KMS-11 (cell line): ENCODE data around the gene SLC6A5.
"Not testable (repeated sequence)": the region's sequence is repeated elsewhere in the genome, so short reads cannot be mapped to it uniquely, and the experiment has no call there.

Experiments used
- H2AFZ ChIP-seq: fragments of 200-600 bp; sonication (generic); 2 replicates; pipeline ENCODE4 v1.6.1; 2016; ENCODE audit warnings: antibody characterized with exemption, mixed run types, low read depth
- H3K27ac ChIP-seq: fragments of 200-600 bp; sonication (generic); 2 replicates; pipeline ENCODE4 v1.6.1; 2016; ENCODE audit warnings: mild to moderate bottlenecking, mixed run types
- H3K27me3 ChIP-seq: fragments of 200-600 bp; sonication (generic); 2 replicates; pipeline ENCODE4 v1.6.1; 2017; ENCODE audit warnings: mild to moderate bottlenecking, low read depth, mixed run types, moderate library complexity; ENCODE audit not compliant: insufficient read depth
- H3K36me3 ChIP-seq: fragments of 200-600 bp; sonication (generic); 2 replicates; pipeline ENCODE4 v1.6.1; 2017; ENCODE audit warnings: mild to moderate bottlenecking, mixed run types; ENCODE audit not compliant: insufficient read depth
- H3K4me1 ChIP-seq: fragments of 200-600 bp; sonication (generic); 2 replicates; pipeline ENCODE4 v1.6.1; 2016; ENCODE audit warnings: mild to moderate bottlenecking, low read depth, mixed run types; ENCODE audit not compliant: poor library complexity, severe bottlenecking
- H3K4me2 ChIP-seq: fragments of 200-600 bp; sonication (generic); 2 replicates; pipeline ENCODE4 v1.7.0; 2016; ENCODE audit warnings: mild to moderate bottlenecking, mixed run types
- H3K4me3 ChIP-seq: fragments of 200-600 bp; sonication (generic); IDR thresholded peaks from 2 replicates; pipeline ENCODE4 v1.6.1; 2017; ENCODE audit warnings: low read depth, low read length, mixed read lengths; ENCODE audit not compliant: insufficient read depth
- H3K79me2 ChIP-seq: fragments of 200-600 bp; sonication (generic); 2 replicates; pipeline ENCODE4 v1.6.1; 2016; ENCODE audit warnings: low read depth, mixed run types; ENCODE audit not compliant: insufficient read depth
- H3K9ac ChIP-seq: fragments of 200-600 bp; sonication (generic); 2 replicates; pipeline ENCODE4 v1.6.1; 2016; ENCODE audit warnings: mild to moderate bottlenecking, mixed run types
- H4K20me1 ChIP-seq: fragments of 200-600 bp; sonication (generic); 2 replicates; pipeline ENCODE4 v1.6.1; 2016; ENCODE audit warnings: mild to moderate bottlenecking, mixed run types; ENCODE audit not compliant: insufficient read depth
- CTCF ChIP-seq: fragments of 200-600 bp; sonication (generic); conservative IDR thresholded peaks from 2 replicates; pipeline ENCODE4 v1.6.1; 2017; ENCODE audit warnings: low read depth, mild to moderate bottlenecking, antibody characterized with exemption, low read length, moderate library complexity, mixed read lengths

SLC6A5 gene

GRCh38 chr11:20599221-20600019 is at the start of gene SLC6A5:
Gene SLC6A5, plus strand, starts transcription at chr11:20599608. Its CDS starts 65 bp downstream, at chr11:20599673.
- H3K4me3 ChIP-seq, result no peak within 1 kb of the TSS
- no peaks in the 10 kb centered on the region for H3K79me2 ChIP-seq
- H2AFZ ChIP-seq, result no peak within 1 kb of the TSS
- no peak within 1 kb of the TSS for H3K4me2 ChIP-seq
- no peak for TF ChIP-seq CTCF
- H3K4me1 ChIP-seq, result no peaks in the 10 kb centered on the region
- no peaks in the 10 kb centered on the region for H3K36me3 ChIP-seq
- H4K20me1 ChIP-seq, result no peaks in the 10 kb centered on the region
- no peak within 1 kb of the TSS for H3K27ac ChIP-seq
- no peak within 1 kb of the TSS for H3K9ac ChIP-seq
- no peaks in the 10 kb centered on the region for H3K27me3 ChIP-seq

GRCh38 chr11:20551096-20551495 is 48.3 kb upstream of the SLC6A5 start:
- H3K27me3 ChIP-seq, result no peaks in the 10 kb centered on the region
- no peak overlapping the region for H2AFZ ChIP-seq
- no peaks in the 10 kb centered on the region for H3K79me2 ChIP-seq
- no peak for TF ChIP-seq CTCF
- H3K4me1 ChIP-seq, result no peaks in the 10 kb centered on the region
- H3K4me2 ChIP-seq, result no peak overlapping the region
- no peaks in the 10 kb centered on the region for H4K20me1 ChIP-seq
- no peak overlapping the region for H3K27ac ChIP-seq
- no peak overlapping the region for H3K4me3 ChIP-seq
- no peak overlapping the region for H3K9ac ChIP-seq
- no peaks in the 10 kb centered on the region for H3K36me3 ChIP-seq

- no peaks in the 10 kb centered on the region for H3K27me3 ChIP-seq
- no peak overlapping the region for H3K4me3 ChIP-seq
- no peak overlapping the region for H2AFZ ChIP-seq
- no peaks in the 10 kb centered on the region for H4K20me1 ChIP-seq
- H3K4me1 ChIP-seq, result no peaks in the 10 kb centered on the region
- no peak for TF ChIP-seq CTCF
- H3K4me2 ChIP-seq, result no peak overlapping the region
- H3K27ac ChIP-seq, result no peak overlapping the region
- no peaks in the 10 kb centered on the region for H3K79me2 ChIP-seq
- no peaks in the 10 kb centered on the region for H3K36me3 ChIP-seq
- no peak overlapping the region for H3K9ac ChIP-seq
Observed at GRCh38 chr11:20555783-20556182, 43.6 kb upstream of the SLC6A5 start.

- H3K27me3 ChIP-seq, H3K27ac ChIP-seq, H3K4me2 ChIP-seq, H3K79me2 ChIP-seq, H4K20me1 ChIP-seq, H3K36me3 ChIP-seq, H3K9ac ChIP-seq, H2AFZ ChIP-seq, H3K4me1 ChIP-seq, H3K4me3 ChIP-seq: not testable (repeated sequence)
Observed at GRCh38 chr11:20556396-20556795, 43.0 kb upstream of the SLC6A5 start.

GRCh38 chr11:20558741-20559140 is 40.7 kb upstream of the SLC6A5 start:
- no peak for TF ChIP-seq CTCF
- Histone ChIP-seq H3K27ac (no peak overlapping the region), H3K4me1 (no peaks in the 10 kb centered on the region), H2AFZ (no peak overlapping the region), H3K79me2 (no peaks in the 10 kb centered on the region), H3K4me2 (no peak overlapping the region), H4K20me1 (no peaks in the 10 kb centered on the region), H3K4me3 (no peak overlapping the region), H3K27me3 (no peaks in the 10 kb centered on the region), H3K9ac (no peak overlapping the region), H3K36me3 (no peaks in the 10 kb centered on the region)
